ENCODE data around the gene UBE3C. TPM values are rescaled to one million over a fixed set of nuclear protein-coding genes. Genes with fewer than 3 reads are reported as not detected.

Gene UBE3C
- total and polyA plus RNA-seq, 11 donors, result 11.0 to 57.5 (median 48.1) TPM

GRCh38 chr7:157168571-157168970 lies 29.8 kb downstream of the UBE3C start:
- H3K4me1 ChIP-seq, result no peaks in the 10 kb centered on the region

GRCh38 chr7:157176771-157177170 lies 38.0 kb downstream of the UBE3C start:
- WGBS, 4 donors, result 96 to 99% (median 97%) methylated on average over 4 of the region's 4 CpGs
- Histone ChIP-seq H3K36me3 (peaks cover 0 to 100% (median 98%) of the 10 kb centered on the region in 9 donors), H3K27ac (no peak overlapping the region), H3K4me3 (no peak overlapping the region), H3K4me1 (no peaks in the 10 kb centered on the region), H3K9me3 (no peaks in the 10 kb centered on the region), H3K27me3 (no peaks in the 10 kb centered on the region)
- intact Hi-C loops (cut with DNase I), result no loop called here
- ATAC-seq (no peak), DNase-seq (no peak)
- TF ChIP-seq POLR2A (IDR thresholded peaks at IDR 0.05), result no peak
- TF ChIP-seq CTCF (IDR thresholded peaks at IDR 0.05), result no peak

More at GRCh38 chr7:157168571-157168970, 29.8 kb downstream of the UBE3C start:
- no peaks in the 10 kb centered on the region for H3K27me3 ChIP-seq
- H3K27ac ChIP-seq, result no peak overlapping the region
- DNase-seq, result no peak
- 92 to 98% (median 95%) methylated on average over 5 of the region's 5 CpGs for WGBS, 4 donors
- peaks cover 0 to 22% (median 6%) of the 10 kb centered on the region in 12 donors for H3K9me3 ChIP-seq
- no peak for ATAC-seq
- no peak overlapping the region for H3K4me3 ChIP-seq
- no peak for TF ChIP-seq POLR2A (IDR thresholded peaks at IDR 0.05)
- no peak for TF ChIP-seq CTCF (IDR thresholded peaks at IDR 0.05)
- intact Hi-C loops (cut with DNase I), result no loop called here
- H3K36me3 ChIP-seq, result peaks cover 0 to 94% (median 76%) of the 10 kb centered on the region in 9 donors

- Histone ChIP-seq H3K36me3 (peaks cover 0 to 100% (median 98%) of the 10 kb centered on the region in 9 donors), H3K4me1 (no peaks in the 10 kb centered on the region), H3K27me3 (no peaks in the 10 kb centered on the region), H3K9me3 (no peaks in the 10 kb centered on the region), H3K4me3 (no peak overlapping the region), H3K27ac (no peak overlapping the region)
- 82 to 90% (median 85%) methylated on average over 18 of the region's 18 CpGs for WGBS, 4 donors
- TF ChIP-seq POLR2A (IDR thresholded peaks at IDR 0.05) (no peak), CTCF (IDR thresholded peaks at IDR 0.05) (no peak)
- no peak for DNase-seq
- intact Hi-C loops (cut with DNase I), result no loop called here
- no peak for ATAC-seq
These were observed 38.7 kb downstream of the UBE3C start for GRCh38 chr7:157177333-157177982.

- H3K27ac ChIP-seq, result no peak overlapping the region
- no peaks in the 10 kb centered on the region for H3K27me3 ChIP-seq
- no peak for DNase-seq
- no peaks in the 10 kb centered on the region for H3K4me1 ChIP-seq
- H3K9me3 ChIP-seq, result no peaks in the 10 kb centered on the region
- no peak for TF ChIP-seq CTCF (IDR thresholded peaks at IDR 0.05)
- TF ChIP-seq POLR2A (IDR thresholded peaks at IDR 0.05), result no peak
- intact Hi-C loops (cut with DNase I), result no loop called here
- no peak overlapping the region for H3K4me3 ChIP-seq
- H3K36me3 ChIP-seq, result peaks cover 0 to 100% (median 98%) of the 10 kb centered on the region in 9 donors
- 82 to 93% (median 88%) methylated on average over 7 of the region's 7 CpGs for WGBS, 4 donors
- no peak for ATAC-seq
These were observed 39.3 kb downstream of the UBE3C start for GRCh38 chr7:157177983-157178381.
